GM19324 (cell line): ENCODE data around the gene CNN2.
"Not testable (repeated sequence)": the region's sequence is repeated elsewhere in the genome, so short reads cannot be mapped to it uniquely, and the experiment has no call there.

Experiments
- ATAC-seq: cut with Tn5 transposase; IDR thresholded peaks from one replicate; pipeline ENCODE4 v1.9.1; 2021; ENCODE audit warnings: mild to moderate bottlenecking, moderate library complexity; ENCODE audit not compliant: unreplicated experiment, low FRiP score

Gene CNN2

GRCh38 chr19:1009981-1010538 lies 16.3 kb upstream of the CNN2 start:
- ATAC-seq = no peak

GRCh38 chr19:1010586-1011510 lies 15.6 kb upstream of the CNN2 start:
- no peak for ATAC-seq

- ATAC-seq = no peak
These were observed 14.5 kb upstream of the CNN2 start for GRCh38 chr19:1011831-1012333.

- no peak for ATAC-seq
These were observed 14.1 kb upstream of the CNN2 start for GRCh38 chr19:1012334-1012733.

GRCh38 chr19:1013218-1013617 lies 13.2 kb upstream of the CNN2 start:
- ATAC-seq = no peak

- no peak for ATAC-seq
These were observed 12.0 kb upstream of the CNN2 start for GRCh38 chr19:1014161-1015060.

- no peak for ATAC-seq
These were observed 11.2 kb upstream of the CNN2 start for GRCh38 chr19:1015061-1015781.

GRCh38 chr19:1015782-1016646 lies 10.4 kb upstream of the CNN2 start:
- no peak for ATAC-seq

GRCh38 chr19:1016647-1017114 lies 9.7 kb upstream of the CNN2 start:
- no peak for ATAC-seq

- ATAC-seq = no peak
These were observed 9.1 kb upstream of the CNN2 start for GRCh38 chr19:1017115-1017905.

- ATAC-seq = no peak
These were observed 8.5 kb upstream of the CNN2 start for GRCh38 chr19:1017906-1018305.

- no peak for ATAC-seq
These were observed 8.0 kb upstream of the CNN2 start for GRCh38 chr19:1018393-1018792.

GRCh38 chr19:1018932-1019615 lies 7.3 kb upstream of the CNN2 start:
- ATAC-seq = no peak

GRCh38 chr19:1019616-1019961 lies 6.8 kb upstream of the CNN2 start:
- no peak for ATAC-seq

GRCh38 chr19:1019980-1020867 lies 6.2 kb upstream of the CNN2 start:
- ATAC-seq = peak; percentile 2

- ATAC-seq = peak; percentile 86
These were observed 5.5 kb upstream of the CNN2 start, which contains the start of gene TMEM259 for GRCh38 chr19:1020868-1021425. Gene TMEM259, minus strand, starts transcription at chr19:1021123. Its CDS starts 127 bp downstream, at chr19:1020996.

- not testable (repeated sequence) for ATAC-seq
These were observed 2.6 kb upstream of the CNN2 start for GRCh38 chr19:1023883-1024188.
